HG02973 (cell line): Measurements from ENCODE around the gene LYSMD1.
"Not testable (repeated sequence)": the region's sequence is repeated elsewhere in the genome, so short reads cannot be mapped to it uniquely, and the experiment has no call there.

ENCODE experiments used
- ATAC-seq: cut with Tn5 transposase; IDR thresholded peaks from one replicate; pipeline ENCODE4 v1.9.1; 2021; ENCODE audit warnings: moderate library complexity; ENCODE audit not compliant: unreplicated experiment

Gene LYSMD1, protein sequence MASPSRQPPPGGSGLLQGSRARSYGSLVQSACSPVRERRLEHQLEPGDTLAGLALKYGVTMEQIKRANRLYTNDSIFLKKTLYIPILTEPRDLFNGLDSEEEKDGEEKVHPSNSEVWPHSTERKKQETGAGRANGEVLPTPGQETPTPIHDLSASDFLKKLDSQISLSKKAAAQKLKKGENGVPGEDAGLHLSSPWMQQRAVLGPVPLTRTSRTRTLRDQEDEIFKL

DNA sequence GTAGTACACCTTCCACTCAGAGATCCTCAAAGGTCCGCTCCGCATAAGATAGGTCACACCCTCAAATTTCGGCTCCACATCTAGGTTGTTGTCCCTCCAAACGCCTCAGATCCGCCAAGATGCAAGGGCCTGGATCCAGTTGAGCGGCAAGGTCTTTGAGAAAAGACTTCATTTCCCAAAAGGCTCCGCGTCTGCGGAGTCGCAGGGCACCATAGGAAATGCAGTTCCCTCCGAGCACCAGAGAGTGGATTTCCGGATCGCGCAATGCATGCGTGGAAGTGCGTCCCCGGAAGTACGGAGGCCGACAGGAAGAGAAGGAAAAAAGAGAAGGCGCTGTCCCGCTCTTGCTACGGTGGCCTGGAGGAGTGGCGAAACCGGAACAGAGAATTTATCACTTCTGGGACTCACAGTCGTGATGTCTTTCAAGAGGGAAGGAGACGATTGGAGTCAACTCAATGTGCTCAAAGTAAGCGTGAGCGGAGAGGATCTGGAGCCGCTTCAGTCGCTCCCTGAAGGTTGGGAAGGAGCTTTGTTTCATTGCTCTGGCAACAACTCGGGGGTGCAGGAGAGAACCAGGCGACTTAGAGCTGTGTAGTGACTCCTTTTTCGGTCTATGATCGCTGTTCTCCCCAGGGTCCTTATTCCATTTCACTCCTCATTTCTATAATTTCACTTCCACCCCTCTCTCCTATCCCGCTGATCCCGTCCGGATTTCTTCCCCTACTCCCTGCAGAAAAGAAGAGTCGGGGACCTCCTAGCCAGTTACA, at the start of gene LYSMD1, which contains the start of gene SCNM1:
Gene LYSMD1, minus strand, starts transcription at position 165 of the 767 bp plus-strand sequence. CDS start 644 bp downstream, outside the sequence.
Gene SCNM1, plus strand, starts transcription at position 407 of the 767 bp plus-strand sequence. Its CDS starts 9 bp downstream, at position 416.
- ATAC-seq: peak; percentile 73

DNA sequence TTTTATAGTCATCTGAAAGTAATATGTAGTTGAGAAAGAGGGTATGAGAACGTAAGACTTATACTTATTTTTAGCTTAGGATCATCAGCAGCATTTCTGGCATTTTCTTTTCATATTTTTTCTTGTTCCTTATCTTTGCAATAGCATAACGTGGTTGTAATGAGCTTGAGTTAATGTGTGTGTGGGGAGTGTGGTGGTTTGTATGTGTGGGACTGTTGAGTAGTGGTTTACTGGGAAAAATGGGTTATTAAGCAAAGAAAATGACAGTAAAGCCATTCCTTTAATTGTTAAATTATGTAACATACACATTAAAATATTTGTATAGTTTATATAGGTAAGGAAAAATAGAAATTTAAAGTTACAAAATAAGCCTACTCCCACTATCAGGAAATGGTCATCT, 47.9 kb upstream of the LYSMD1 start:
- no peak for ATAC-seq

DNA sequence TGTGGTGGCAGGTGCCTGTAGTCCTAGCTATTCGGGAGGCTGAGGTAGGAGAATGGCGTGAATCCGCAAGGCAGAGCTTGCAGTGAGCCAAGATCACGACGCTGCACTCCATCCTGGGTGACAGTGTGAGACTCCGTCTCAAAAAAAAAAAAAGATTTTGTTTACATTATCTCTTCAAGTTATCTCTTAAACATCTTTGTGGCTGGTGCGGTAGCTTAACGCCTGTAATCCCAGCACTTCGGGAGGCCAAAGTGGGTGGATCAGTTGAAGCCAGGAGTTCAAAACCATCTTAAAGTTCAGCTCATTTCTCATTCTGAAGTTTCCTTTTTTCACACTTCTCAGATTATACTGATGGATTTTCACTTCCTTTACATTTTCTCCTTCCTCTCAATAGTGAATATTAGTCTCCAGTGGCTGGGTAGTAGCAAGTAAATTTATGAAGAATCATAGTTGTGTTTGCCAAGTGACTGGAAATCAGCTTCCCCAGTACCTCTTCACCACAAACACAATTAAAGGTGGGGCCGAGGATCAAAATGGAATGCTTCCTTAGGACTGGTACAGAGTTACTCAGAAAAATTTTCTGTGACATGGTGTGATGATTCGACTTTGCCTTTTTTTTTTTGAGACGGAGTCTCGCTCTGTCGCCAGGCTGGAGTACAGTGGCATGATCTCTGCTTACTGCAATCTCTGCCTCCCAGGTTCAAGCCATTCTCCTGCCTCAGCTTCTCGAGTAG, 46.4 kb upstream of the LYSMD1 start:
- ATAC-seq: no peak

DNA sequence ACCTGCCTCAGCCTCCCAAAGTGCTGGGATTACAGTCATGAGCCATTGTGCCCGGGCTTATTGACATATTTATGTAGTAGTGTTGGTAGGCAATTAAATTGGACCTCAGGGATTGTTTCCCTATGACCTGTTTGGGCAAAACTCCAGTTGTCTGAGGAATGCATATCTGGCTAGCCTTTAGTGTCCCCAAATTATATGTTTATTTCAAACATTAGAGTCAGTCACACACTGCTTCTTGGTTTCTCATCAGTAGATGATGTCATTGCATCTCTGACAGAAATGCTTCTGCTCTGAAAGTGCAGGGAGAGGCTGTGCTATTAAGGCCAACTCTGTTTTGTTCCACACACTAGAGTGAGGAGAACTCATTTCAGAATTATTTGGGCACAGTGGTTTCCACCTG, 45.1 kb upstream of the LYSMD1 start:
- no peak for ATAC-seq

DNA sequence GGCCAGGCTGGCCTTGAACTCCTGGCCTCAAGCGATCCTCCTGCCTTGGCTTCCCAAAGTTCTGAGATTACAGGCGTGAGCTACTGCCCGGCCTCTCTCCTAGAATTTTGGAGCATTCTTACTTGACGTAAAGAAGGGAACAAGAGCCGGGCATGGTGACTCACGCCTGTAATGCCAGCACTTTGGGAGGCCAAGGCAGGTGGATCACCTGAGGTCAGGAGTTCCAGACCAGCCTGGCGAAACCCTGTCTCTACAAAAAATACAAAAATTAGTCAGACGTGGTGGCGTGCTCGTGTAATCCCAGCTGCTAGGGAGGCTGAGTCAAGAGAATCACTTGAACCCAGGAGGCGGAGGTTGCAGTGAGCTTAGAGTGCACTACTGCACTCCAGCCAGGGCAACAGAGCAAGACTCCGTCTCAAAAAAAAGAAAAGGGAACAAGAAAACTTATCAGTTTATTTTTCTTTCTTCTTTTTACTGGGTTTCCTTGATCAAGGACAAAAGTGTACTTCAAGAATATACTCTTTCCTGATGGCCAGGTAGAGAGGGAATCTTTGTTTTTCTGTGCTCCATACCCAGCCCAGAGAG, 39.8 kb upstream of the LYSMD1 start:
- ATAC-seq: not testable (repeated sequence)

DNA sequence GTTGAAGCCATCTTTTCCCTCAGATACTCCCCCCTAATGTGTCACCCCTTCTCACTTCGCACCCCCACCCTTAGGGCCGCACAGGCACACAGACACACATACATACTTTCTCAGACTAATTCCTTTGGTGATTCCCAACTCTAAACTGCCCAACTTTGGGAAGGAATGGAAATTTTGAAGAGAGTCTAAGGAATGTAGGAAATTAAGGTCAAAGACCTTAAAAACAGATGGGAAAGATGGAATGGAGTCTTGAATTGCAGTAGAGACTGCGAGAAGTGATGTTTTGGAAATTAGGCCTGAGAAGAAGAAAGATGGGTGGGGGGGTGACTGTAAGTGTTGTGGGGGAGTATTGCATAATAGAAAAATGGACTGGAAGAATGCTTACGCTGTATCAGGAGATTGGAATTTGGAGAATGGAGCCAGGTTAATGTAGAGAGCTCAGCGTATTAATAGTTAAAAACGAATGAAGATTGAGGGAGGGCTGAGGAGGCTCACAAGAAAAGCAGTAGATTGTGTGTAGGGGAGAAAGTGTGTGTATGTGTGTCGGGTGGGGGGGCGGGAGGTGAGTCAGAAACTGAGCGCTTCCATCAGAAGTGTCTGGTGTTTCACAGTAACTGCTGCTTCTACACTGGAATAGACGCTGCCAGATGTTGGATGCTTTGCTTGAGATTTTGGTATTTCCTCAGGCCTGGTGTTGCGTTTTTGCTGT, 34.3 kb upstream of the LYSMD1 start:
- ATAC-seq: no peak

DNA sequence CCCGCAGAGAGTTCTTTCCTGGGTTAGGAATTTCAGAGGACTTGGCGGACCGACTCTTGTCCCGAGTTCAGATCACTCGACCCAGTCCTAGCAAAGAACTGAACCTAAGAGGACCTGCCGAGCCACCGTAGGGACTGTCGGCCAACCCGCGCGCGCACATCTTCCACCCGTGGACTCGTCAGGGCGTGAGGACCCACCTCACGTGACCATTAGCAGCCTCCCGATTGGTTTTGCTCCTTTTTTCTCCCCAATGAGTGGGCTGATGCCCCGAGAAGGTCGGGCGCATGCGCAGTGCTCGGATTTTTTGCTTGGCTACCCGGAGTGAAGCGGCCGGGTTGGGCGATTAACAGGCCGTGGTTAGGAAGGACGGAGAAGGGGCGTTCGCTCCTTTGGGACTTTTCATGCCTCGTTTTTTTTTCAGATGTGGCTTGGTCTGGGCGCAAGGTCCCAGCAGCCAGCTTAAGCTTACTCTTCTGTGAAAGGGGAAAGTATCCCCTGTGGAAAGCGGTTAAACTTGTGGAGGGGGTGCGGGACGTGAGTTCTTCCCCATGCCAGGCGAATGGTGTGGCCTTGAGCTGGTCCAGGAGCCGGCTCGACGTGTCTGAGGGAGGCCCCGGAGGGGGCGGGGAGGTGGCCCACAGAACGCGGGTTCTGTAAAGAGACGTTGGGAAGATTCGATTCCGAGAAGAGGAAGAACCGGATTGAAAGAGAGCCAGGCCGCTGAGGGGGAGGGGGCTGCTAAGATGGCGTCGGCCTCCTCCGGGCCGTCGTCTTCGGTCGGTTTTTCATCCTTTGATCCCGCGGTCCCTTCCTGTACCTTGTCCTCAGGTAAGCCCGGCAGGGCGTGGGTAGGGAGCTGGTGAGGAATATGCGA, 32.8 kb upstream of the LYSMD1 start, which contains the start of gene PIP5K1A:
Gene PIP5K1A, plus strand, starts transcription at position 299 of the 874 bp plus-strand sequence. Its CDS starts 445 bp downstream, at position 744.
- ATAC-seq: peak; percentile 79

DNA sequence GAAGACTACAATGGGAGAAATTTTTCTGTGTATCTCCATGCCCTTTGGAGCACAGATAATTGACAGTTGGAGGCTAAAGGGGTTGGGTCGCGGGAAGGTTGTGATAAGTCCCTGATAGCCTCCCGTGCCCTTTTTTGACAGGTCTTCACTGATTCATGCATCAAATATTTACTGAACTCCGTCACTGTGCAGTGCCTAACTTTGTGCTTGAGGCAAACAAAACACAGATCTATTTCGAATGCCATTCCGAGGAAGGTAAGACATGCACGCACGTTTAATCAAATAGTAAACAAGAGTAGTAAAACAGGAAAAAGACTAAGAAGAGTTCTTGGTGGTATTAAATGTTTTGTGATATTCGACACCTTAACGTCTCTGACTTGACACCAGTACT, 32.2 kb upstream of the LYSMD1 start:
- ATAC-seq: no peak

DNA sequence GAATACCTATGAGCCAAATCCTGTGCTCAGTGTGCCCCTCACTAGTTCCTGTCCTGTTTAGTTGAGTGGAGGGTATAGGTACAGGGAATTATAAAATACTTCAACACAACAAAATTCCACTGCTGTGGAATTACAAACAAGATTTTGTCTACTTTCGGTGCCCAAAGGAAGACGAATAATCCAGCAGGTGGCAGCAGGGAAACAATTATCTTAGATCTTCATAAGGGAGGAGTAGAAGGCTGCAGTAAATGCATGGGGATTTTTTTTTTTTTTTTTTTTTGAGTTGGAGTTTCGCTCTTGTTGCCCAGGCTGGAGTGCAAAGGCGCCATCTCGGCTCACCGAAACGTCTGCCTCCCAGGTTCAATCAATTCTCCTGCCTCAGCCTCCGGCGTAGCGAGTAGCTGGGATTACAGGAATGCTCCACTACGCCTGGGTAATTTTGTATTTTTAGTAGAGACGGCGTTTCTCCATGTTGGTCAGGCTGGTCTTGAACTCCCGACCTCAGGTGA, 30.6 kb upstream of the LYSMD1 start:
- ATAC-seq: no peak

DNA sequence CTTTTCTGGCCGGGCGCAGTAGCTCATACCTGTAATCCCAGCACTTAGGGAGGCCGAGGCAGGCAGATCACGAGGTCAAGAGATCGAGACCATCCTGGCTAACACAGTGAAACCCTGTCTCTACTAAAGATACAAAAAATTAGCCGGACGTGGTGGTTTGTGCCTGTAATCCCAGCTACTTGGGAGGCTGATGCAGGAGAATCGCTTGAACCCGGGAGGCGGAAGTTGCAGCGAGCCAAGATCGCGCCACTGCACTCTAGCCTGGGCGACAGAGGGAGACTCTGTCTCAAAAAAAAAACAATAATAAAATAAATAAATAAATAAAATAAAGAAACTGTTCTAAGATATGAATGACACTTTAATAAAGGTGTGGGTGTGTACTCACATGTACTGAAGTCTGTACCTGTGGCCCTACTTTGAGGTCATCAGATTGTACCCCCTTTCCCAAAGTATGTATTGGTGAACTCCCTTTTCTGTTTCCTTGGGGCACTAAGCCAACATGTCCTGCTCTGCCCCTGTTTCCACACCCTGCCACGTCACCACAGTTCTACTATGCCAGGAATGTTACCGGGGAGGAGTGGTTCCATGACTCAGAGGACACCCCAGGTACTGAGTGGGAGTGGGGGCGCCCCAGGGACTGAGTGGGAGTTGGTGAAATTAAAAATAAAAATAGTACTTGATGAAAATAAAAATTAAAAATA, 29.3 kb upstream of the LYSMD1 start:
- ATAC-seq: not testable (repeated sequence)

DNA sequence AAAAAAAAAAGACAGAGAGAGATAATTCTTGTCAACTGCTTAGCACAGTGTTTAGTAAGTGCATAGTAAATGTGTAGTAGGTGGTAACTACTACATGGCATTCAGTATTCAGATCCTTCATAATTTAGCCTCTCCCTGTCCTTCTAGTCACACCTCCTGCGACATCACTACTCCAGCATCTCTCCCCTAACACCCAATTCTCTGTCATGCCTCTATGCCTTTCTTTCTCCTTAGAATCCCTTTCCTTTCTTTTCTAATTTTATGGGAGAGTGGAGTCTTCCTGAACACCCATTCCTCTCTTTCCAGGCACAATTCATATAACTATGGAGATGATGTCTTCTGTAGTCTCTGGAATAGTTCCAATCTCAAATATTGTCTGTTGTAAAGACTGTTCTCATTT, 28.2 kb upstream of the LYSMD1 start:
- no peak for ATAC-seq

DNA sequence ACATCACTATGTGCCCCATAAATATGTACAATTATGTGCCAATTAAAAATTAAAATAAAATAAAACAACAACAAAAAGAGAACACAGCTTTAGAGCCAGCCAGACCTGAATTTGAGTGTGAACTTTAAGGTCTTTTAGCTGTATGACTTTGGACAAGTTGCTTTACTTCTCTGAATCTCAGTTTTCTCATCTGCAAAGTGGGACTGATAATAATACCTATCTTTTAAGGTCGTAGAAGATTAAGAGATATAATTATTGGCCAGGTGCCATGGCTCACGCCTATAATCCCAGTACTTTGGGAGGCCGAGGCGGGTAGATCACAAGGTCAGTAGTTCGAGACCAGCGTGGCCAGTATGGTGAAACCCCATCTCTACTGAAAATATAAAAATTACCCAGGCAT, 27.6 kb upstream of the LYSMD1 start:
- ATAC-seq: no peak

DNA sequence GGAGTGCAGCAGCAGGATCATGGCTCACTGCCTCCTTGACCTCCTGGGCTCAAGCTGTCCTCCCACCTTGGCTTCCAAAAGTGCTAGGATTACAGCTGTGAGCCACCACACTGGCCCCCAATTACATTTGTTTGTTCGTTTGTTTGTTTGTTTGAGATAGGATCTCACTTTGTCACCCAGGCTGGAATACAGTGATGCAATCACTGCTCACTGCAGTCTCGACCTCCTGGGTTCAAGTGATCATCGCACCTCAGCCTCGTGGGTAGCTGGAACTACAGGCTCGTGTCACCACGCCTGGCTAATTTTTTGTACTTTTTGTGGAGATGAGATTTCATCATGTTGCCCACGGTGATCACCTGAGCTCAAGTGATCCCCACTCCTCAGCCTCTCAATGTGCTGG, 26.3 kb upstream of the LYSMD1 start:
- no peak for ATAC-seq

DNA sequence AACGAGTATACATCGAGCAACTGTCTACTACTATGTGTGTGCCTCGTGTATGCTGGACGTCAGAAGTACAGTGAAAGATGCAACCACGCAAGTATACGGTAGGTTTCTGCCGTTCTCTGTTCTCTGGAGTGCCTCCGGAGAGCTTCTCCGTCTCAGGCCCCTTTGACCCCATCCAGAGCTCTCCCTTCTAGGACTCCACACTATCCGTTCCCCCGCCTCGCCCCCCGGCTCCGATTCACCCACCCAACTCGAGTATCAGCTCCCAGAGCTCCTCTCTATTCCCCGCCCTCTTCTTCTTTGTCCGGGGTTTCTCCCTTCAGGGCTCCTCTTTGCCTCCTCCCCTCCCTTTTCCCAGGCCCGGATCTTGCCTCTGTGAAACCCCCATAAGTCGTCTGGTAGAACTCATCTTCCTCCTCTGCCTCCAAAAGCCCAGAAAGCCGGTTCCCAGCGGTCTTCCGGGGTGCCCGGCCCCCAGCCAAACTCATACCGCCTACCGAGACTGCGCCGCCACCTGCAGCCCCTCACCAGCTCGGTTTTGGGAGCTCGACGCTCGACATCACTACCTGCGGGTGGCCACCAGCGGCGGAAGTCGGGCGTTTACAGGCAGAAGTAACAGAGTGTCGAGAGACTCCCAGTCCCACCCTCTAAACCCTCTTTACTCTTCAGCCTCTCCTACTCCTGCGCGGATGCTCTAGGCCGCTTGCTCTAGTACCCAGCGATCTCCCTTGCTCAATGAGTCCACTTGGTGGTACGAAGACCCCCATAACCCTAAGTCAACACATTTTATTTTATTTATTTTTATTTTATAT, 24.1 kb upstream of the LYSMD1 start, which contains the start of gene VPS72:
Gene VPS72, minus strand, starts transcription at position 561 of the 809 bp plus-strand sequence. Its CDS starts 76 bp downstream, at position 485.
- ATAC-seq: peak; percentile 80

DNA sequence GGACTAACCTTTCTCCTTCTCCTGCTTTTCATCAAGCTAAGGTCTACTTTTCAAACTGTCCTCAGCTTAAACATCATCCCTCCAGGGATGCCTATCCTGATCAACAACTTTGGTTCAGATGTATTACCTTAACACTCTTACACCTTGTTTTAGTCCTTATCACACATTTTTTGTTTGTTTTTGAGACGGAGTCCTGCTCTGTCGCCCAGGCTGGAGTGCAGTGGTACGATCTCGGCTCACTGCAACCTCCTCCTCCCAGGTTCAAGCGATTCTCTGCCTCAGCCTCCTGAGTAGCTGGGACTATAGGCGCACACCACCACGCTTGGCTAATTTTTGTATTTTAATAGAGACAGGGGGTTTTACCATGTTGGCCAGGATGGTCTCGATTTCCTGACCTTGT, 23.0 kb upstream of the LYSMD1 start:
- ATAC-seq: not testable (repeated sequence)

DNA sequence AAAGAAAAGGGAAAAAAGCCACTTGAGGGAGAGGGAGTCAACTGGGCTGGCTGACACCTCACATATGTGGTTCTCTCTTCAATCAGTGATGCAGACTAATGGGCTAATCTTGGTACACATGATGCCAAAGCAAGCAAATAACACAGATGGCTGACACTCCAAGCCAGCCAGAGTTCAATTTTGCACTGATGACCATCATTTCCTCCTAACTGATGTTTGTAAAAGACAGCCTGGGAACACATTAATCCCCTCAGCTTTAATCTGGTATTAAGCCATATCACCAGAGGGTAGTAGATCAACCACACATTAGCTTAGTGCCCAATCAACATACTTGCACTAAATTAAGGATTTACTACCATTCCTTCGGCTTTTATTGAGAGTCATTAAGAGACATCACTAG, 21.5 kb upstream of the LYSMD1 start:
- no peak for ATAC-seq

DNA sequence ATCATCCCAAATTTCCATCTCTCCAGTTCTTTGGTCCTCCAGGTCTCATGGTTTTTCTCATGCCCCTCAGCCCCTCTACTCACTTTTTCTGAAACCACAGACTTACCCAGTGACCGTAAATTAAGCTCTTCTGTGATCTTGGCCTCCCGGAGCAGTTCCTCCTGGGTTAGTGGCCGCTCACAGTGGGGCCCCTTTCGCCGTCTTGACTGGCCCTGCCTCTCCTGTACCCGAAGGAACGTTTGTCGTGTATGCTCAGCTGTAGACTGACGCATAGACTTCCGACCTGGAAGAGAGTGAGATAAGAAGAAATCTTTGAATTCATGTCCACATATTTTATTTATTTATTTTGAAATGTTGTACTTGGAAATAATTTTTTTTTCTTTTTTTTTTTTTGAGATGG, 18.5 kb upstream of the LYSMD1 start:
- ATAC-seq: no peak

DNA sequence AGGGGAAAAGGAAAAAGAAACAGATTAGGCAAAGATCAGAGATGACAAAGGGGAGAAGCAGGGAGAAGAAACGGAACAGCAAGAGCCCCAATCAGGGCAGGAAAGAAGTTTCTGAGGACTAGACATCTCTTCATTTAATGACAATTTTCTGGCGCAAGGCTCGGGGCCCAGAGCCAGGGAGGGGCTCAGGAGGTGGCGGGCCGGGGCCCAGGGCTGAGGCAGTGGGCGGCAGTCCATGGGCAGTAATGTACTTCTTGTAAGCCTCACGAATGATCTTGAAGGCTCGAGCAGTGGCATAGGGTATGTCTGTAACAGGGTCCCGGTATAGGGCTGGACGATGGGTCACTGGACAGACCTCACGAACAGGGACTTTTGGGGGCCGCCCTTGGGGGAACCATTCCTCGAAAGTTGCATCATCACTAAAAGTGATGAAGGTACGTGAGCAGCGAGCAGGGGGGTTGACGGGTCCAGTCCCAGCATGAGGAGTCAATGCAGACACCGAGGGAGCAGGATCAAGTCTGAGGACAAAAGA, 10.9 kb upstream of the LYSMD1 start:
- no peak for ATAC-seq
